ENCODE measurements around the gene C1orf50.
A peak's percentile ranks its signal among the peaks of the same experiment; 100 is the strongest.
"Not testable (repeated sequence)": the region's sequence is repeated elsewhere in the genome, so short reads cannot be mapped to it uniquely, and the experiment has no call there.

The C1orf50 gene

DNA sequence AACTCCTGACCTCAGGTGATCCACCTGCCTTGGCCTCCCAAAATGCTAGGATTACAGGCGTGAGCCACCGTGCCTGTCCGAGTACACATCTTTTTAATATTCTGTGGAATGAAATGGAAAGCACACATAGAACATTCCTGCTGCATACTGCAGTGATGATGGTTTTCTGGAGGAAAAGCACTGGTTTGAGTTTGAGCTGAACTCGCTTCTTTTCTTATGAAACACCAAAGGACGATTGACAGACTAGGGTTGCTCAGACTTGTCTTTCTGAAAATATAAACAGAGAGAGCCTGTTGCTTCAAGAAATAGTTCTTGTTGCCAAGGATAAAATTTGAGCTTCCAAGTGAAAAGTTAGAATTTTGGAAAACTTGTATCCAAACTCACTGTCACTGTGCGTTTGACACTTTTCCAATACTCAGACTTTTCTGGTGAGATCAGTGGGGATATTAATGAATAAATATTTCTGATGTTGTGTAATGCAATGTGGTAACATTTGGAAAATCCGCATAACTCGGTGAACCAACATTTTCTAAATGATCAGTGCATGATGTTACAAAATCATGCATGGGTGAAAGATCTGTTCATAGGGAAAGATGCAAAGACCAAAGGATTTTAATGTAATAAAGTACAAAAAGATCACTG is 34.9 kb downstream of the C1orf50 start:
- DNase-seq (ENCODE audit: low read depth) = no peak

DNA sequence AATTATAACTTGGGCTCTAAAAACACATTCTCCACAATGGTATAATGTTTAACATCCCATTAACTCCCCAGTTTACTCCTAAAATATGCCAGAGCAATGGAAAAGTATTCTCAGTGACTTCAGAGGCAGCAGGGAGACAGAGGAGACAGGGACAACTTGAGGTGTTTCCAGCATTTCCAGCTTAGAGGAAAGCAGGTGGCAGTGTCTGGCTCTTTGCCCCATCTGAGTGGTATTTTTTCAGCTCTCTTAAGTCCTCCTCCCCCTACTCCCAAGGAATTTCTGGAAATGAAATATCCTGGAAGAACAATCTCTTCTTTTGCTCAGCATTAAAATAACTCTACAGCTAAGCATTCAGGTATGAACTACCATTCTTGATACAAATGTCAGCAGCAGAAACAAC is 39.1 kb downstream of the C1orf50 start:
- DNase-seq (ENCODE audit: low read depth) = no peak

DNA sequence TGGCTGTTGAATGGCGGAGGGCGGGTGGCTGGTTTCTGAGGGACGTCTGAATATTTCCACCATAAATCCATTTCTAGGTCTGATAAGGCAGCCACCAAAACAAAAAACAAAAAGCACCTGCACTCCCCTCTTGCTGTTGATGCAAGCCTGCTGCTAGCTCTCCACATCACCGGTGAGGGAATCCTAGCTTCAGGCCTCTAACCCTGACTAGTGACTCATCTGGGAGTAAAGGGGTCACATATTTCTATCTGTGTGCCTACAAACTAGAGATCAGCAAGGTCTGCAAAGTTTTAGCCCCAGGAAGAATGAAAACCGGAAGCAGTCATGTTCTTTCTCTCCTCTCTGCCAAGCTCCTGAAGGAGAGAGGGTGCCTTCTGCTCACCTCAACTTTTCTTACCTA is 39.5 kb downstream of the C1orf50 start:
- peak; percentile 28 for DNase-seq (ENCODE audit: low read depth)

DNA sequence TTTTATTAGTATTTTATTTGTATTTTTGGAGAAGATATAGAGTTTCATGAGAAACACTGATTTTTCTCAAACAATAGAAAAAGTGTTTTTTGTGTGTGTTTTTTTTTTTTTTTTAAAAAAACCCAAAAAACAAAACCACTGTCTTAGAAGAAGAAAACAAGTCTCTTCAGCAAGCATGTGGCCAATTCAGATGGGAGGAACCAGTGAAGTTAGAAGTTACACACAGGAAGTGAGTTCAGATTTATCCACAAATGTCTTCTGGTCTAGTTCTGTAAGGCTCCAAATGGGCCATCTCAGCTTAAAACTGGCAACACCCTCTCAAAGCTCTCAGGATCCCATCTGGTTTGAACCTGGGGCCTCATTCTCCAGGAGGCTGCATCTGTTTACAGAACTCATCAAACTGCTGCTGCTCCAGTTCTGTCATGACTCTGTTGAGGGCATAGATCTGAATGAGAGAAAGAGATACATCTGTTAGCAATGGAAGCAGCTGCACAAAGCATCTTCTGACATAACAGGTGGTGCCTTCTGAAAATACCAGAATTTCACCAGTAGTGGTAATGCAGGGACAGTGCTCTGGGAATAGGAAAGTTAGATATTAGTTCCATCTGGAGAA is 40.1 kb downstream of the C1orf50 start:
- no peak for DNase-seq (ENCODE audit: low read depth)

DNA sequence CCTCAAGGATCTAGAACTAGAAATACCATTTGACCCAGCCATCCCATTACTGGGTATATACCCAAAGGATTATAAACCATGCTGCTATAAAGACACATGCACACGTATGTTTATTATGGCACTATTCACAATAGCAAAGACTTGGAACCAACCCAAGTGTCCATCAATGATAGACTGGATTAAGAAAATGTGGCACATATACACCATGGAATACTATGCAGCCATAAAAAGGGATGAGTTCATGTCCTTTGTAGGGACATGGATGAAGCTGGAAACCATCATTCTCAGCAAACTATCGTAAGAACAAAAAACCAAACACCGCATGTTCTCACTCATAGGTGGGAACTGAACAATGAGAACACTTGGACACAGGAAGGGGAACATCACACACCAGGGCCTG is 47.8 kb downstream of the C1orf50 start:
- not testable (repeated sequence) for DNase-seq (ENCODE audit: low read depth)

DNA sequence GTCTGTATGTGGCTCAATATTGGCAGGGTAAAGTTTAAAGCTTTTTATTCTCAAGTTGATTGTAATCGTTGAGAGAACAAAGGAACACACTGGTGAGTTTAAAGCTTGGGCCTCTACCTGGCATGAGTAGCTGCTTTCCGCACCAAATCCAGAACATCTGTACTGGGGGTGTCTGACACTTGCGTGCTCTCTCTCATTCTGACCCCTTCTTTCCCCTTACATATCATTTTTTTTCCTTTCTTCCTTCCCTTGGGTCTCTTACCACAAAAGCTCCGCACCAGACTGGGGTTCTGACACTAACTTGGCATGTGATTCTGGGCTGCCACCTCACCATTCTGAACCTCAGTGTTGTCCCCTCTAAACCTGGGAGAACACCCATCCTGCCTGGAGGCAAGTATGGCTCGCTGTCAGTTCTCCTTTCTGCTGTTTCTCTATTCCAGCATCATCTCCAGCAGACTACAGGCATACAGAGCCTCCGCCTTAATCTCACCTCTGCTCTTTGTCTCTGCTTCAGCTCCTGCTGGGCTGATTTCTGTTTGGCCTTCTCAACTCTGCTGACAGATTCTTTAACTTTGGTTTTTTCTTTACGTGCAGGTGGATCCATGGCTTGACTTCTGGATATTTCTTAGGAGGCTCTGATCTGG is 49.0 kb downstream of the C1orf50 start:
- DNase-seq (ENCODE audit: low read depth) = peak; percentile 41

DNA sequence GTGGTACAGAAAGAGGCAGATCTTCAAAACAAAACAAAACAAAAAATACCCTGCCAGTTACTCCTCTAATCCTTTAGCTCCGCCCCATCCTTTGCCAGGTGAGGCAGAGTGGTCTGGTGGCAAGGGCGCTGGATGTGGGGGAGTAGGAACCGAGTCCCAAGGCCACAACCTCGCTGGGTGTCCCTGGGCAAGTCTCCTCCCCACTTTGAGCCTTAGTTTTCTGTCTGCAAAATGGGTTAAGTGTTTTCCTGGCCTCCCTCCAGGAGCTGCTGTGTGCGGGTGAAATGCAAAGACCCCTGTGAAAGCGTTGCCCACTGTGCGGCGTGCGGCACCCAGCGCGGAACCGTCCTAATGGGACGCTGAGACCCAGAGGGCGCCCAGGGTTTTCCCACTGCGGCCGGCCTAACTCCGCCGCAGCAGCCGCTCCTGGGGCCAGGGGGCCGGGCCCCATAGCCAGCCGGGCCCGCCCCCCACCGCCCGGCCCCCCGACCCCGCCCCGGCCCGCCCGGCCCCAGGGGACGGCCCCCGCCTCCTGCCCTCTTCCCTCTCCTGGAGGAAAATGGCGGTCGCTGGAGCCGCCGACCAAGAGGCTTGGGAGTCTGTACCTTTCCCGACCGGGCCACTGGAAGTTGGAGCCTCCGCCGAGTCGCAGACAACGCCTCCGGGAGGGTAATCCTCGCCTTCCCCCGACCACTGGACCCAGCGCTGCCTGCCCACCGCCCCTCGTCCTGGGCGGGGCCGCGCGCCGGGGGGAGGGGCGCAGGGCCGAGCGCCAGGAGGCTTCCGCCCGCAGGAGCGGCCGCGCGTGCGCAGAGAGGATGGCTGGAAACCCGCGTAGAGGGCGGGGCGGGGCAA is 49.8 kb downstream of the C1orf50 start, which contains the start of the genes ERMAP and SVBP:
TSS of gene ERMAP (plus strand) at position 538 of the 855 bp plus-strand sequence. CDS start 13,327 bp downstream, outside the sequence.
TSS of gene SVBP (minus strand) at position 813 of the 855 bp plus-strand sequence. CDS start 853 bp downstream, outside the sequence.
- peak; percentile 87 for DNase-seq (ENCODE audit: low read depth)

DNA sequence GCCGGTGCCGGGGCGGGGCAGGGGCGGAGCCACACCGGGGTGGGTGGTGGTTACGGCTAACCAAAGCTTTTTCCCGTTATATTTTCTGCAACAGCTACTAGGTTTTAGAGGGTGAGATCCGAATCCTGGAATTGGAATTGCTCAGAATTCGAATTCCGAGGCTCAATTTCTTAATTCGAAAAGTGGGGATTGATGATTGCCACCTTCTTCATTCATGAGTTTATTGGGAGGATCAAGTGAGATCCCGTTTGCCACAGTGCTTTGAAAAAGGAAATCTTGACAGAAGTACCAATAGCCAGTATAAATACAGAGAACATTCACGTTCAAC is 50.4 kb downstream of the C1orf50 start:
- no peak for DNase-seq (ENCODE audit: low read depth)

DNA sequence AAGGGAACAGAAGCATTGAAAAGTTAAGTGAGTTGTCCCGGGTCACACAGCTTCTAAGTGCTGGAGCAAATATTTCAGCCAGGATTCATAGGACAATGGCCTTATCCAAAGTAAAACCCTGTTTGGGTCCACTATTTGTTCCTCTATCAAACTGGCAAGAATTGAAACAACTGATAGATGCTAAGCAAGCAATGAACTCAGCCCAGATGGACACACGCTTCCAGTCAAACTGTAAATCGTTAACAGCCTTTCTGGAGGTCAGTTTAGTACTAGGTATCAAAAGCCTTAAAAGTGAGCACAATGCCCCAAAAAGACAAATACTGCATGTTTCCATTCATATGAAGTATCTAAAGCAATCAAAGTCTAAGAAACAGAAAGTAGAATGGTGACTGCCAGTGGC is 50.9 kb downstream of the C1orf50 start:
- peak; percentile 3 for DNase-seq (ENCODE audit: low read depth)

DNA sequence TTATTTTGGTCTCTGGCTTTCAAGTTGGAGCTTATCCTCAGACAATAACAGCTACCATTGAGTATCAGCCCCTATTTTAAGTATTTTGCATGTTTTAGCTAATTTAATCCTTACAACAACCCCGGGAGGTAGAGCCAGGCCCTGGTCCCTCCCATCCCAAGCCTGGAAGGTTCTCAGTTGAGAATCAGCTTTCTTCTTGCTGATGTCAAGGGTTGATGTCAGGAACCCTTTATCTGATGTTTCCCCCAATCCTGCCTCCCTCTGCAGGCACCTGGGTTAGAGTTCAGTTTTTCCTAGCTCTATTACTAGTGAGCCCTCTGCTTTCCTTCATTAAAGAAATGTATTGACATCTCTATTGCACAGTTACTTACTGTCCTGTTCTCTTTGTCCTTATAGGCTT is 53.8 kb downstream of the C1orf50 start:
- no peak for DNase-seq (ENCODE audit: low read depth)

DNA sequence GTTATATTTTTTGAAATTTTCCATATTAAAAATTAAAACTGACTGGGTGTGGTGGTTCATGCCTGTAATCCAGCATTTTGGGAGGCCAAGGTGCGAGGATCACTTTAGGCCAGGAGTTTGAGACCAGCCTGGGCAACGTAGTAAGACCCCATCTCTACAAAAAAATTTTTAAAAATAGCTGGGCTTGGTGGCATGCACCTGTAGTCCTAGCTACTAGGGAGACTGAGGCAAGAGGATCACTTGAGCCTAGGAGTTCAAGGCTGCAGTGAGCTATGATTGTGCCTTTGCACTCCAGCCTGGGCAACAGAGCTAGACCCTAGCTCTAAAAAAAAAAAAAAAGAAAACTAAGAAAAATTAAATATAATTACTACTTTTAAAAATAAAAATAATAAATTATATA is 54.6 kb downstream of the C1orf50 start:
- no peak for DNase-seq (ENCODE audit: low read depth)

DNA sequence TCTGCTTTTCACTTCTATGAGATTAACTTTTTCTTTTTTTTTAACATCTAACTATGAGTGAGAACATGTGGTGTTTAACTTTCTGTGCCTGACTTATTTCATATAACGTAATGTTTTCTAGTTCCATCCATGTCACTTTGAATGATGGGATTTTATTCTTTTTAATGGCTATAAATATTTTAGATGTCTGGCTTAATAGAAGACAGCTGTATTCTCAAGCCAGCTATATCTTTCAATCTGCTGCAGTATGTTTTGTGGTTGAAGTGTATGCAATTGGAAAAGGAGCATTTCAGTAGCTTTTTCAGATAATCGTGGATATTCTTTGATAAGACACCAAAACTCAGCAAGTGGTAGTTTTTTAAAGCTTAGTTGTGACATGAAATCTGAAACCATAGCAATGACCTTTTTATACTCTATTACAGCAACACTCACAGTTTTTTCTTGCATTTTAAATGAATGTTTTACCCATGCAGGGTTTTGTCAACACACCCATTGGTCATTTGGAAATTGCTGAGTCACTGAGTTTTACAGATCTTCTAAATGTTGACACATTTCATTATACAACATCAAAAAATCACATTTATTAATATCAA is 55.8 kb downstream of the C1orf50 start:
- DNase-seq (ENCODE audit: low read depth) = no peak

DNA sequence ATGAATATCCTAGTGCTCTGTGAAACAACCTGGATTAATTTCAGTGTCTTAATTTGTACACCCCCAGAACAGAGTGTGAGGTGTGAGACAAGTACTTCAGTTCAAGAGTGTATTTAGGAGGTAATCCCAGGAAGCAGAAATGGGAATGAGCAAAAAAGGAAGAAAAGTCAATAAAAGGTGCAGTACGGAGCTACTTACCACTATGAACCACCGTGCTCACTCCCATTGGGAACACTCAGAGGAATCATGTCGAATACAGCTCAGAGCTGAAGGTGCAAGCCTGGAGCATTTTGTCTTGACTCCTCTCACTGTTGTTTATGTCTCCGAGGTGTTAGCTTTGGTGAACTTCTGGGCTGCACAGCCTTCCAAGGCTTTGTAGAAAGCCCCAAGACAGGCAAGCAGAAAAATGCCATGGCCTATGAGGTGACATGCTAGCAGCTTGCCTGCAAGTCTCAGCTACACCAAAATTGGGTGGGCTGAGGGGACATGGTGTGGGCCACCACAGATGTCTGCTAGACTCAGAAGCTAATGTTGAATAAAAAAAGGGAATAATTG is 57.5 kb downstream of the C1orf50 start:
- DNase-seq (ENCODE audit: low read depth) = no peak

DNA sequence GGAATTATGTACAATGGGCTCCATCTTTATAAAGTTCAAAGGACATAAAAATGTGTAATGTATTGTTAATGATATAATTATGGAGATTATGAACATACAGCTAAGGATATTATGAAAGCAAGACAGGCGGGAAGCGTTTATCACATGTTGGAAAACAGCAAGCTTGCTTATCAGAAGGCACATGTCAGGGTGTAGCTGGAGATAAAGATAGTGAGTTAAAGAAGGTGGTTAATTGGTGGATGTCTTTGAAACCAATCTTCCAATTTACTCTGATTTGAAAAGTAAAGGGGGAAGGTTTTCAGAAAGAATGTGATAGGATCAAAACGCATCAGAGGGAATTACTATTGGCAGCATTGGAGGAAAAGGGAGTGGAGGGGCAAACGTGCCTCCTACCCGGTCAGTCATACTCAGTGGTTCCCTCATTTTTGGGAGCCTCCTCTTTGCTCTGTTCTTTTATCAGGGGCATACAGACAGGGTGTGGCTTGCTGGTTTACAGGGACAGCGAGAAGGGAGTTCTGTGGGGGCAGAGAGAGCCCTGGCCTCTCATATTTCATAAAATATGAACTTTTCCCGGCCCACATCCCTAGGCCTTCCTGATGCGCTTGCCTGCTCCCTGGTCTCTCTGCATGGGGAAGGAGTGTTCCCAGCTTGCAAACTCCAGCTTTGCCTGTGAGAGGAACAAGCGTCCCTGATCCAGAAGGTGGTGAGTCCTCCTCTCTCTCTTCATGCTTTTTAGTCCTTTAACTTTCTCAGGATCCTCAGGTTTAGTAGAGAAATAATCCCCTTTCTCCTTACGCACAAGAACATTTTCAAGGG is 58.2 kb downstream of the C1orf50 start:
- DNase-seq (ENCODE audit: low read depth) = no peak
